Esophagus muscularis mucosa (tissue), 4 donors: ENCODE measurements around the gene TTLL5.

ENCODE experiments used
- CTCF ChIP-seq, 3 experiments: fragments of 200-600 bp in 2 of 3; fragments of 450-650 bp in 1 of 3; sonication (generic) in 2 of 3; IDR thresholded peaks; one replicate each; pipeline ENCODE4 v1.5.1; 2017 to 2019; ENCODE audit warnings: antibody characterized with exemption in 3 of 3, mild to moderate bottlenecking in 2 of 3, moderate library complexity in 1 of 3
- EP300 ChIP-seq: sonication (generic); formaldehyde crosslinking; IDR thresholded peaks from one replicate; pipeline ENCODE4 v1.6.1; 2017; ENCODE audit warnings: antibody characterized with exemption
- POLR2A ChIP-seq: fragments of 450-650 bp; IDR thresholded peaks from one replicate; pipeline ENCODE4 v1.6.1; 2017; ENCODE audit warnings: antibody characterized with exemption, moderate library complexity, mild to moderate bottlenecking, low read depth
- POLR2AphosphoS5 ChIP-seq, 2 donors: sonication (generic); formaldehyde crosslinking; IDR thresholded peaks; one replicate each; pipeline ENCODE4 v1.6.1; 2017; ENCODE audit warnings: antibody characterized with exemption in 2 of 2

- TF ChIP-seq CTCF (IDR thresholded peaks at IDR 0.05) = no peak
- no peak for TF ChIP-seq POLR2A
- no peak for TF ChIP-seq POLR2AphosphoS5 (IDR thresholded peaks at IDR 0.05)
- no peak for TF ChIP-seq EP300
These were observed 62.7 kb downstream of the TTLL5 start for GRCh38 chr14:75723716-75724115.
